Uterus (tissue), 4 donors: Measurements from ENCODE around the gene MYOG. TPM values are rescaled to one million over a fixed set of nuclear protein-coding genes. Genes with fewer than 3 reads are reported as not detected.

Experiments
- DNase-seq, 2 donors: peaks; one replicate each; pipeline ENCODE4 v3.0.0-alpha.2; 2019 to 2020
- H3K27ac ChIP-seq, 2 donors: fragments of 200-600 bp; sonication (generic); 1 replicate in 1 of 2; 2 replicates in 1 of 2; pipeline ENCODE4 v1.5.1; 2016 to 2018
- H3K27me3 ChIP-seq, 2 donors: fragments of 200-600 bp; sonication (generic); one replicate each; pipeline ENCODE4 v1.5.1; 2018 to 2019; ENCODE audit warnings: control low read depth in 1 of 2
- H3K36me3 ChIP-seq, 2 donors: fragments of 200-600 bp; sonication (generic); one replicate each; pipeline ENCODE4 v1.5.1; 2019; ENCODE audit warnings: control low read depth in 1 of 2
- H3K4me1 ChIP-seq, 2 donors: fragments of 200-600 bp; sonication (generic); one replicate each; pipeline ENCODE4 v1.5.1; 2018 to 2019; ENCODE audit warnings: control low read depth in 1 of 2
- H3K4me3 ChIP-seq, 2 donors: fragments of 200-600 bp; sonication (generic); 1 replicate in 1 of 2; 2 replicates in 1 of 2; pipeline ENCODE4 v1.5.1; 2018 to 2019; ENCODE audit warnings: mild to moderate bottlenecking in 1 of 2
- H3K9me3 ChIP-seq, 2 donors: fragments of 200-600 bp; sonication (generic); one replicate each; pipeline ENCODE4 v1.5.1; 2019; ENCODE audit warnings: control low read depth in 1 of 2
- POLR2A ChIP-seq, 2 donors: fragments of 450-650 bp; IDR thresholded peaks; one replicate each; pipeline ENCODE4 v1.6.1; 2016; ENCODE audit warnings: antibody characterized with exemption in 2 of 2, mild to moderate bottlenecking in 1 of 2, moderate library complexity in 1 of 2
- intact Hi-C: fragments of 100-400 bp; cut with DNase I; formaldehyde crosslinking; loops from one replicate; pipeline ENCODE4 v1.15.1; 2023; ENCODE audit warnings: low total_unique reads
- total RNA-seq, 4 donors: library from RNA; depleted of rRNA in 3 of 4; stranded (reverse); fragments of >200 nt in 3 of 4; gene quantifications; one replicate each; pipeline versions ENCODE4 v1.1.0 to v1.2.4, GENCODE V29; 2014 to 2023
- TF ChIP-seq, protein P1 (sequence below), 4 experiments: fragments of 200-600 bp in 2 of 4; fragments of 450-650 bp in 2 of 4; sonication (generic) in 2 of 4; IDR thresholded peaks; one replicate each; pipeline ENCODE4 v1.5.1; 2016 to 2019; ENCODE audit warnings: antibody characterized with exemption in 4 of 4, mild to moderate bottlenecking in 2 of 4, moderate library complexity in 1 of 4
- donor health status: DM: yes; HTN: yes; CAD: no.

MYOG gene
- total RNA-seq, 4 donors from 2014 or later: not detected

DNA sequence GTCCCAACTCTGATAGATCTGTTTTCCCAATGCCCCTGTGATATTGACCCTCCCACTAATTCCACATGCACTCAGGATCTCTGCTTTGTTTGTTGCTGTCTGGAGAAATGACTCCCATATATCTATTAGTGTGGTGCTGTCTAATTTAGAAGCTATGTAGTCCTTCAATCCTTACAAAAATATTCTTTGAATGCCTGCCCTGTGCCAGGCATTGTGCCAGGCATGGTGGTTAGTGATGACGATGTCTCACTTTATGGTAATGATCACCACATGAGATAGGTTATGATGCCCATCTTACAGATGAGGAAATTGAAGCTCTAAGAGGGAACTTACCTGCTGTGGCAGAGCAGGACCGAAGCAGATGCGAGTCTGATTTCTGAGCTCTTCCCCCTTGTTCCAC, 12.9 kb downstream of the MYOG start:
- peaks cover 0 to 6% of the 10 kb centered on the region in 2 donors for H3K4me1 ChIP-seq
- intact Hi-C loops: no loop called here
- no peaks in the 10 kb centered on the region for H3K36me3 ChIP-seq
- no peaks in the 10 kb centered on the region for H3K27me3 ChIP-seq
- no peak overlapping the region for H3K4me3 ChIP-seq
- DNase-seq: no peak
- no peaks in the 10 kb centered on the region for H3K9me3 ChIP-seq
- no peak for TF ChIP-seq POLR2A (IDR thresholded peaks at IDR 0.05)
- TF ChIP-seq, protein P1, sequence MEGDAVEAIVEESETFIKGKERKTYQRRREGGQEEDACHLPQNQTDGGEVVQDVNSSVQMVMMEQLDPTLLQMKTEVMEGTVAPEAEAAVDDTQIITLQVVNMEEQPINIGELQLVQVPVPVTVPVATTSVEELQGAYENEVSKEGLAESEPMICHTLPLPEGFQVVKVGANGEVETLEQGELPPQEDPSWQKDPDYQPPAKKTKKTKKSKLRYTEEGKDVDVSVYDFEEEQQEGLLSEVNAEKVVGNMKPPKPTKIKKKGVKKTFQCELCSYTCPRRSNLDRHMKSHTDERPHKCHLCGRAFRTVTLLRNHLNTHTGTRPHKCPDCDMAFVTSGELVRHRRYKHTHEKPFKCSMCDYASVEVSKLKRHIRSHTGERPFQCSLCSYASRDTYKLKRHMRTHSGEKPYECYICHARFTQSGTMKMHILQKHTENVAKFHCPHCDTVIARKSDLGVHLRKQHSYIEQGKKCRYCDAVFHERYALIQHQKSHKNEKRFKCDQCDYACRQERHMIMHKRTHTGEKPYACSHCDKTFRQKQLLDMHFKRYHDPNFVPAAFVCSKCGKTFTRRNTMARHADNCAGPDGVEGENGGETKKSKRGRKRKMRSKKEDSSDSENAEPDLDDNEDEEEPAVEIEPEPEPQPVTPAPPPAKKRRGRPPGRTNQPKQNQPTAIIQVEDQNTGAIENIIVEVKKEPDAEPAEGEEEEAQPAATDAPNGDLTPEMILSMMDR (IDR thresholded peaks at IDR 0.05): no peak
- H3K27ac ChIP-seq: no peak overlapping the region

DNA sequence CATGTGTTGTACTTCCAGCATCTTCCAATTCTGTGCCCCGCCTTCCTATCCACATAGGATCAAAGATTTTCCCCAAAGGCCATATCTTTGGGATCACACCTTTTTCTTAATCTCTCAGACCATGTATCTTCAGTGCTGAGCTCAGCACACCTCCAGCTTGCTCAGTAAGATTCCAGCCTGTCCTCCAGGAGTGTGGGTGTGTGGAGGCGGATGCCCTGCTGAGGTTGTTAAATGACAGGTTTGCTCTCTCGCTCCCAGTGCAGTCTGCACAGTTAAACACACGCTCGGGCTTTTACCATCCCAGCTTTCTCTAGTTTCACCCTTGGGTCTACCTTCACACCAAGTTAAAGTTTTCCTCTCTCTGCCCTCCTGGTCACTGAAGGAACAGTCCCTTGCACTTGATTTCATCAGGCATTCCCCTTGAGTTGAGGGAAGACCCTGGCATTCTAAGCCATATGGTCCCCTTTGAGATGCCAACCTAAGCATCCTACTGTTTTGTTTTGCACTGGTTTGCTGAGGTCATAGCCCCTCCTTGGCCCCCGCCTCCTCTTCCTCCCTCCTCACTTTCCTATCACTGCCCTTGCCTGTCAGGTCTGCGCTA, 13.7 kb downstream of the MYOG start:
- H3K36me3 ChIP-seq: no peaks in the 10 kb centered on the region
- no peak overlapping the region for H3K27ac ChIP-seq
- DNase-seq: no peak
- no peak overlapping the region for H3K4me3 ChIP-seq
- no peak for TF ChIP-seq POLR2A (IDR thresholded peaks at IDR 0.05)
- TF ChIP-seq, protein P1 (IDR thresholded peaks at IDR 0.05): no peak
- no peaks in the 10 kb centered on the region for H3K9me3 ChIP-seq
- H3K27me3 ChIP-seq: no peaks in the 10 kb centered on the region
- peaks cover 0 to 6% of the 10 kb centered on the region in 2 donors for H3K4me1 ChIP-seq
- intact Hi-C loops: no loop called here

DNA sequence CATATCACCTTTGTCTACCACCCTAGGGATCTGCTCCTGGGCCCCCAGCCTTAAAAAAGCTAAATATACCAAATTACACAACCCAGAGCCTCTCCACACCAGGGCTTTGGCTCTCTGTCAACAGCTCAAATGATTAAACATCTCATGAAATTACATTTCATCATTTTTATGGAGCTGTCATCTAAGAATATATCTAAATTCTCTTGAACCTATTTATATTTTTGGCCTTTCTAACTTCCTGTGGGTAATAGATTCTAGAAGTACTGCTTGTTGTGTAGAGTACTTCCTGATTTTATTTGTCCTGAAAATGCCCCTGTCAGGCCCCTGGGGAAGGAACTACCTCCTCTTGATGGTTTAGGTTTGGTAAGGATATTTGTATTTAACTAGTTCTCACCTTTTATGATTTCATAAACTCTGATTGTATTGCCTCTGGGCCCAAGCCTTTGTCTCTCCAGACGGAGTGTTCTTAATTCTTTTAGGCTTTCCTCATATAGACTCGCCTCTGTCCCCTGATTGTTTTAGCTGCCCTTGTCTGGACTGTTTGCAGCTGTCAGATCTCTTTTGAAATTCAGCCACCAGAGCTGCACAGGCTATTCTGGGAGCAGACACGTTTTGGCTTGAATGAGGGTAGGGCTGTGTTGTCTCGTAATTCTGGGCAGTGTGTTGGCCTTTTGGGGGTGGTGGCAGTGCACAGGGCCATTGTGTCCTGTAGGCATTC, 16.6 kb downstream of the MYOG start:
- no peaks in the 10 kb centered on the region for H3K27me3 ChIP-seq
- intact Hi-C loops: no loop called here
- H3K36me3 ChIP-seq: no peaks in the 10 kb centered on the region
- peaks cover 0 to 6% of the 10 kb centered on the region in 2 donors for H3K4me1 ChIP-seq
- H3K9me3 ChIP-seq: no peaks in the 10 kb centered on the region
- no peak overlapping the region for H3K4me3 ChIP-seq
- H3K27ac ChIP-seq: peak overlapping the region; percentile 75 to 85
- TF ChIP-seq, protein P1 (IDR thresholded peaks at IDR 0.05): no peak
- no peak for TF ChIP-seq POLR2A (IDR thresholded peaks at IDR 0.05)
- DNase-seq: peak in 1 of 2 donors; percentile 56

DNA sequence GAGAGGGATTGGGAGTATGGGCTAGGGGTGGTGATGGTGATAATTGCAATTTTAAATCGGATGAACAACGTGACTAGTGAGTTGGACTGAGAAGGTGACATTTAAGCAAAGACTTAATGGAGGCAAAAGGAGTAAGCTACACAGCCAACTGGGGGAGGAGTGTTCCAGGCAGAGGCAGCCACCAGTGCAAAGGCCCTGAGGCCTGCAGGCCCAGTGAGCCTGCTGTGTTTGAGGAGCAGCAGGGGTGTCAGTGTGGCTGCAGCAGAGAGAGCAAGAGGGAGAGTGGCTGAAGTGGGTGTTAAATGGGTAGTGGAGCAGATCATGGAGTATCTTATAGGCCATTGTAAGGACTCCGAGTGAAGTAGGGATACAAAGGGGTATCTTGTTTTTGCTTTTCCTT, 18.8 kb downstream of the MYOG start:
- TF ChIP-seq POLR2A (IDR thresholded peaks at IDR 0.05): no peak
- TF ChIP-seq, protein P1 (IDR thresholded peaks at IDR 0.05): no peak
- Histone ChIP-seq H3K27ac (no peak overlapping the region), H3K4me1 (peaks cover 0 to 6% of the 10 kb centered on the region in 2 donors), H3K9me3 (no peaks in the 10 kb centered on the region), H3K4me3 (no peak overlapping the region), H3K27me3 (no peaks in the 10 kb centered on the region), H3K36me3 (no peaks in the 10 kb centered on the region)
- DNase-seq: no peak
- intact Hi-C loops: no loop called here

DNA sequence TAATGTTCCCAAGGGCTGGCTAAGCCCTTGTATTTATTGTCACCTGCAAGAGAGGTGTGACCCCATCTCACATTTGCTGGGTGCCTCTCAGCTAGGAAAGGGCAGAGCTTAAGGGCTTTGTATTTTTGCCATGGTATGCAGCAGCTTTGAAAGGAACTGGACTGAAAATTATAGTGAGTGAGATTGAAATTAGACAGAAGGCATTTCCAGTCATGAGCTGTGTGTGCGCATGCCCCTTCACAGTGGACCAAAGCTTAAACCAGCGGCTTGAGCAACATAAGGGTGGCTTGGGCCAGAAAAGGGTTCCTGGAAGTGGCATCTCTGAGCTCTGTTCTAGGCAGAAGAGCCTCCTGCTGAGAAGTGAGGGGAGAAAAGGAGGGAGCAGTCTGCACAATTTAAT, 19.8 kb downstream of the MYOG start:
- no peaks in the 10 kb centered on the region for H3K36me3 ChIP-seq
- no peak overlapping the region for H3K4me3 ChIP-seq
- intact Hi-C loops: no loop called here
- no peak overlapping the region for H3K27ac ChIP-seq
- TF ChIP-seq, protein P1 (IDR thresholded peaks at IDR 0.05): no peak
- TF ChIP-seq POLR2A (IDR thresholded peaks at IDR 0.05): no peak
- DNase-seq: no peak
- H3K9me3 ChIP-seq: no peaks in the 10 kb centered on the region
- peaks cover 0 to 6% of the 10 kb centered on the region in 2 donors for H3K4me1 ChIP-seq
- H3K27me3 ChIP-seq: no peaks in the 10 kb centered on the region
